Left renal cortex interstitium (tissue), 4 donors: ENCODE results near the gene NDUFB7. TPM values are rescaled to one million over a fixed set of nuclear protein-coding genes. Genes with fewer than 3 reads are reported as not detected.
A peak's percentile ranks its signal among the peaks of the same experiment; 100 is the strongest.
"Not testable (repeated sequence)": the region's sequence is repeated elsewhere in the genome, so short reads cannot be mapped to it uniquely, and the experiment has no call there.

ENCODE experiments used
- DNase-seq, 4 donors: peaks; one replicate each; pipeline ENCODE4 v3.0.0-alpha.2; 2013; ENCODE audit warnings: low read depth in 4 of 4, low spot score in 2 of 4, missing footprints in 1 of 4
- polyA plus RNA-seq, 4 donors: library from polyadenylated mRNA; unstranded; fragments of 120-200 nt; gene quantifications; one replicate each; pipeline ENCODE4 v1.2.1, GENCODE V29; 2013; ENCODE audit not compliant: insufficient read length in 4 of 4

NDUFB7 gene
- polyA plus RNA-seq, 4 donors, result 90.3 to 158 (median 120) TPM

- no peak for DNase-seq
These were observed 17.5 kb downstream of the NDUFB7 start for GRCh38 chr19:14554382-14554812.

- DNase-seq, result no peak
These were observed 18.0 kb downstream of the NDUFB7 start for GRCh38 chr19:14553939-14554243.

- no peak for DNase-seq
These were observed 18.6 kb downstream of the NDUFB7 start for GRCh38 chr19:14553042-14553938.

GRCh38 chr19:14552006-14552360, 19.9 kb downstream of the NDUFB7 start:
- not testable (repeated sequence) for DNase-seq

- DNase-seq, result not testable (repeated sequence)
These were observed 20.5 kb downstream of the NDUFB7 start for GRCh38 chr19:14551134-14552005.

GRCh38 chr19:14550201-14550754, 21.6 kb downstream of the NDUFB7 start:
- no peak for DNase-seq

- DNase-seq, result no peak
These were observed 26.2 kb downstream of the NDUFB7 start for GRCh38 chr19:14545716-14546082.

- DNase-seq, result no peak
These were observed 26.7 kb downstream of the NDUFB7 start for GRCh38 chr19:14544977-14545715.

- no peak for DNase-seq
These were observed 27.8 kb downstream of the NDUFB7 start for GRCh38 chr19:14544047-14544446.

- DNase-seq, result no peak
These were observed 29.0 kb downstream of the NDUFB7 start for GRCh38 chr19:14542711-14543328.

- not testable (repeated sequence) for DNase-seq
These were observed 29.9 kb downstream of the NDUFB7 start for GRCh38 chr19:14541979-14542378.

- no peak for DNase-seq
These were observed 30.9 kb downstream of the NDUFB7 start for GRCh38 chr19:14540741-14541525.

GRCh38 chr19:14536926-14537692, 34.8 kb downstream of the NDUFB7 start:
- DNase-seq, result no peak

GRCh38 chr19:14533450-14533849, 38.4 kb downstream of the NDUFB7 start:
- DNase-seq, result no peak

GRCh38 chr19:14530506-14530905, 41.4 kb downstream of the NDUFB7 start:
- DNase-seq, result no peak

GRCh38 chr19:14530005-14530348, 41.9 kb downstream of the NDUFB7 start:
- DNase-seq, result no peak

- peak; percentile 97 to 100 (median 100) for DNase-seq
These were observed 42.4 kb downstream of the NDUFB7 start, which contains the start of gene TECR for GRCh38 chr19:14529254-14530004. TSS of gene TECR (plus strand) at chr19:14529594. CDS start at chr19:14529697, 103 bp downstream.
